Endothelial cell of umbilical vein (primary cell): Measurements from ENCODE around the gene EARS2.

Experiments
- EZH2 ChIP-seq: IDR thresholded peaks from 2 replicates; pipeline ENCODE4 v1.6.1; 2012; ENCODE audit warnings: borderline replicate concordance, low read depth, mild to moderate bottlenecking, moderate library complexity, low read length, inconsistent platforms; ENCODE audit not compliant: severe bottlenecking
- FOS ChIP-seq: IDR thresholded peaks from 2 replicates; pipeline ENCODE4 v1.6.1; 2011; ENCODE audit warnings: mild to moderate bottlenecking, low read length, moderate library complexity, borderline replicate concordance; ENCODE audit not compliant: insufficient read depth
- GATA2 ChIP-seq: IDR thresholded peaks from 2 replicates; pipeline ENCODE4 v1.7.0; 2011; ENCODE audit warnings: low read depth, mild to moderate bottlenecking, moderate library complexity, mixed read lengths, low read length; ENCODE audit not compliant: insufficient read length, insufficient read depth
- JUN ChIP-seq: IDR thresholded peaks from 2 replicates; pipeline ENCODE4 v1.6.1; 2011; ENCODE audit warnings: borderline replicate concordance, low read depth; ENCODE audit not compliant: insufficient read length, insufficient read depth
- POLR2A ChIP-seq: IDR thresholded peaks from 2 replicates; pipeline ENCODE4 v1.6.1; 2012; ENCODE audit warnings: low read depth, mild to moderate bottlenecking, control low read depth, low read length
- POLR2AphosphoS5 ChIP-seq: IDR thresholded peaks from 2 replicates; pipeline ENCODE4 v1.6.1; 2012; ENCODE audit warnings: low read depth, mild to moderate bottlenecking, control low read depth, low read length, moderate library complexity; ENCODE audit not compliant: insufficient read depth
- TF ChIP-seq, protein P1 (sequence below), 2 donors: IDR thresholded peaks; 1 replicate in 1 of 2; 2 replicates in 1 of 2; pipeline ENCODE4 v1.5.1; 2011; ENCODE audit warnings: low read length in 2 of 2, mild to moderate bottlenecking in 2 of 2, moderate library complexity in 2 of 2, control low read depth in 1 of 2, inconsistent platforms in 1 of 2, low read depth in 1 of 2; ENCODE audit not compliant: insufficient read depth in 1 of 2; ENCODE audit errors: extremely low read depth in 1 of 2

- TF ChIP-seq, protein P1, sequence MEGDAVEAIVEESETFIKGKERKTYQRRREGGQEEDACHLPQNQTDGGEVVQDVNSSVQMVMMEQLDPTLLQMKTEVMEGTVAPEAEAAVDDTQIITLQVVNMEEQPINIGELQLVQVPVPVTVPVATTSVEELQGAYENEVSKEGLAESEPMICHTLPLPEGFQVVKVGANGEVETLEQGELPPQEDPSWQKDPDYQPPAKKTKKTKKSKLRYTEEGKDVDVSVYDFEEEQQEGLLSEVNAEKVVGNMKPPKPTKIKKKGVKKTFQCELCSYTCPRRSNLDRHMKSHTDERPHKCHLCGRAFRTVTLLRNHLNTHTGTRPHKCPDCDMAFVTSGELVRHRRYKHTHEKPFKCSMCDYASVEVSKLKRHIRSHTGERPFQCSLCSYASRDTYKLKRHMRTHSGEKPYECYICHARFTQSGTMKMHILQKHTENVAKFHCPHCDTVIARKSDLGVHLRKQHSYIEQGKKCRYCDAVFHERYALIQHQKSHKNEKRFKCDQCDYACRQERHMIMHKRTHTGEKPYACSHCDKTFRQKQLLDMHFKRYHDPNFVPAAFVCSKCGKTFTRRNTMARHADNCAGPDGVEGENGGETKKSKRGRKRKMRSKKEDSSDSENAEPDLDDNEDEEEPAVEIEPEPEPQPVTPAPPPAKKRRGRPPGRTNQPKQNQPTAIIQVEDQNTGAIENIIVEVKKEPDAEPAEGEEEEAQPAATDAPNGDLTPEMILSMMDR (IDR thresholded peaks at IDR 0.05; ENCODE audit: extremely low read depth in 1 of 2, insufficient read depth in 1 of 2, low read depth in 1 of 2, low read length in 2 of 2), result no peak
- TF ChIP-seq EZH2 (no peak), POLR2A (no peak), POLR2AphosphoS5 (no peak), GATA2 (no peak), JUN (no peak), FOS (no peak)
Measured at GRCh38 chr16:23539984-23540816, 16.9 kb downstream of the EARS2 start.
